Measurements from ENCODE around the gene PRR23E. TPM values are rescaled to one million over a fixed set of nuclear protein-coding genes. Genes with fewer than 3 reads are reported as not detected.
A peak's percentile ranks its signal among the peaks of the same experiment; 100 is the strongest.

Gene PRR23E
- polyA plus RNA-seq (ENCODE audit: insufficient read length in 12 of 12), result not detected
- long read RNA-seq, donor 1, result 0 reads
- long read RNA-seq, donor 2, result 0 reads
- long read RNA-seq, donor 3, result 0 reads
- long read RNA-seq, donor 4, result 0 reads
- long read RNA-seq, donor 5, result 0 reads
- long read RNA-seq, donor 6, result 0 reads
- long read RNA-seq, donor 7, result 0 reads
- long read RNA-seq, donor 8, result 0 reads
- long read RNA-seq, donor 9, result 0 reads
- long read RNA-seq, donor 10, result 0 reads
- long read RNA-seq, donor 11, result 0 reads

GRCh38 chr3:127192576-127193232 lies at the start of gene PRR23E:
PRR23E (plus strand) TSS chr3:127193131; CDS start chr3:127196686, 3,555 bp downstream.
- DNase-seq, result no peak

- DNase-seq, result no peak
Observed at GRCh38 chr3:127143172-127143571, 49.8 kb upstream of the PRR23E start.

GRCh38 chr3:127144631-127145030 lies 48.3 kb upstream of the PRR23E start:
- no peak for DNase-seq

GRCh38 chr3:127145266-127145665 lies 47.7 kb upstream of the PRR23E start:
- DNase-seq, result no peak

- no peak for DNase-seq
Observed at GRCh38 chr3:127147291-127147885, 45.5 kb upstream of the PRR23E start.

- no peak for DNase-seq
Observed at GRCh38 chr3:127149621-127150310, 43.2 kb upstream of the PRR23E start.

GRCh38 chr3:127150513-127151250 lies 42.2 kb upstream of the PRR23E start:
- no peak for DNase-seq

- DNase-seq, result no peak
Observed at GRCh38 chr3:127151251-127151564, 41.7 kb upstream of the PRR23E start.

GRCh38 chr3:127151992-127152650 lies 40.8 kb upstream of the PRR23E start:
- DNase-seq, result no peak

GRCh38 chr3:127152684-127153505 lies 40.0 kb upstream of the PRR23E start:
- DNase-seq, result no peak

- DNase-seq, result no peak
Observed at GRCh38 chr3:127153506-127153815, 39.5 kb upstream of the PRR23E start.

GRCh38 chr3:127156338-127157050 lies 36.4 kb upstream of the PRR23E start:
- no peak for DNase-seq

GRCh38 chr3:127157171-127157828 lies 35.6 kb upstream of the PRR23E start:
- DNase-seq, result no peak

- DNase-seq, result peak; percentile 31
Observed at GRCh38 chr3:127158614-127159229, 34.2 kb upstream of the PRR23E start.

GRCh38 chr3:127159543-127159942 lies 33.4 kb upstream of the PRR23E start:
- no peak for DNase-seq

GRCh38 chr3:127161236-127161635 lies 31.7 kb upstream of the PRR23E start:
- no peak for DNase-seq

- no peak for DNase-seq
Observed at GRCh38 chr3:127161973-127162579, 30.9 kb upstream of the PRR23E start.

GRCh38 chr3:127162947-127163645 lies 29.8 kb upstream of the PRR23E start:
- no peak for DNase-seq
